Gastrocnemius medialis (tissue), 4 donors: ENCODE measurements around the gene CENPO.

Source experiments
- CTCF ChIP-seq, 5 experiments: fragments of 450-650 bp in 3 of 5; fragments of 200-600 bp in 2 of 5; sonication (generic) in 2 of 5; IDR thresholded peaks in 4 of 5; conservative IDR thresholded peaks in 1 of 5; 1 replicate in 4 of 5; 2 replicates in 1 of 5; pipeline ENCODE4 v1.5.1; 2016 to 2019; ENCODE audit warnings: antibody characterized with exemption in 5 of 5, mild to moderate bottlenecking in 3 of 5, moderate library complexity in 3 of 5
- POLR2A ChIP-seq, 2 donors: fragments of 450-650 bp; IDR thresholded peaks; one replicate each; pipeline ENCODE4 v1.6.1; 2017; ENCODE audit warnings: antibody characterized with exemption in 2 of 2, mild to moderate bottlenecking in 2 of 2, moderate library complexity in 2 of 2

DNA sequence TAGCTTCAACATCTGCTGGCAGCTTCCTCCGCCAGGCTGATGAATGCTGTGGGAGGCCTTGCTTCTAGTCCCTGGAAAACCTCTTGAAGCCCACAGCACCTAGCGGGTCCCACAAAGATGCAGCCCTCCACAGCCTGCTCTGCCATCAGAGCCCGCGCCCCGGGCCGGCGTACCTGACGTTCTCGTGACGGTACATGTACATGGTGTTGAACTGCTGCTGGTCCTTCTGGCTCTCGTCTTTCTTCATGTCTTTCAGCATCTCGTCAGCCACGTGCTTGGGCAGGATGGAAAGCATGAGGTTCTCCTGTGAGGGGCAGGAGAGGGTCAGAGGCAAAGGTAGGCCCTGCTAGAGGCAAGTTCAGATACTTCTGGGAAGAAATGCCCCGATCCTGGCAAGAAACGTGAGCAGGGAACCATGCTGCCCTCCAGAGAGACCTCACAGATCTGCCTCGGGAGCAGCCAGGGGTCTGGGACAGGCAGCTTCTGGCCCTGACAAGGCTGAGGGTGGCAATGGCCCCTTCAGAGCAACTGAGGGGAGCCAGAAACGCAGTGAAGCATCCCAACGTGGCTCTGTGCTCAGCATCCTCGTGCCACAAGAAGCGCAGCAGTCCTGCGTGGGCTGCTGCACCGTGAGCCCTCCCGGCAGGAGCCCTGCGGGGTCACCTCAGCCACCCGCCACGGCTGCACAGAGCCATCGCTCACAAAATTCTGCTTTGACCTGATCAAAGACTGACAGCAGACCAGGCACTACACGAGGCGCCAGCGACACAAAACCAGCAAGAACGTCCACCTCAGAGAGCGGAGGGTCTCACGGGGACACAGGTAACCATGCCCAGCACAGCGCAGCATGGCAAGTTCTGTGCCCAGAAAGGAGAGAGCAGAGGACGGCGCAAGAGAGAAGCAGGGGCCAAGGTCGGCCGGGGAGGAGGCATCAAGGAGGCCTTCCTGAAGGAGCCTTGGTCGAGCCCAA is 49.1 kb downstream of the CENPO start:
- TF ChIP-seq POLR2A (IDR thresholded peaks at IDR 0.05), result no peak
- no peak for TF ChIP-seq CTCF (IDR thresholded peaks at IDR 0.05 in 4 of 5, conservative IDR thresholded peaks at IDR 0.05 in 1 of 5)
